ENCODE measurements around the gene CFAP73. TPM values are rescaled to one million over a fixed set of nuclear protein-coding genes. Genes with fewer than 3 reads are reported as not detected.

The CFAP73 gene
- total and polyA plus RNA-seq, 2 experiments from 2014 or later = 0.50 to 0.59 TPM

DNA sequence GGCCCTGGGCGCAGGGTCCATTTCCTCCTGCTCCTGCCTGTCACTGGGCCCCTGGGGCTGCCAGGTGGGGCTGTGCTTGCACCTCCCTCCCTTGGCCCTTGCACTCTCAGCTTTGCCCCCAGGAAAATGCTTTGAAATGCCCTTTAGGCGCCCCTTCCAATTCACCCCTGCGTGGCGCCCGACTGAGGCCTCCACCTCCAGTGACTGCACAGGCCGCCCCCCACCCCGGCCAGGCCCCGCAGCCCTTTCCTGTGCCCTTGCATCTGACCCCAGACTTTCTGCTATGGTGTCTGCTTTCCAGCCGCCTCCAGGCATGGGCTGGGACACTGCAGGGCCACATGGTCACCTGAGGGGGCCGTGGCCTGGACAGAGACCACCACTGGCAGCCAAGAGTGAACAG, 18.3 kb downstream of the CFAP73 start (continued):
- TF ChIP-seq ETS1 (IDR thresholded peaks at IDR 0.05) = no peak
- TF ChIP-seq ZNF331 (CRISPR knock-in tag; IDR thresholded peaks at IDR 0.05; ENCODE audit: low read depth) = no peak
- no peak for TF ChIP-seq CTCF (conservative IDR thresholded peaks at IDR 0.05; ENCODE audit: low read depth in 2 of 2)

GRCh38 chr12:113169697-113170096, 20.2 kb downstream of the CFAP73 start:
- Histone ChIP-seq H3F3A (replicated peaks; ENCODE audit: low read depth) (no peaks in the 10 kb centered on the region; the same call in 1 of the 2 replicates), H3K4me2 (no peak overlapping the region), H3K27ac (ENCODE audit: low read depth) (no peak overlapping the region), H3K4me1 (ENCODE audit: insufficient read depth) (no peaks in the 10 kb centered on the region), H4K20me1 (replicated peaks; ENCODE audit: insufficient read depth) (peaks cover 13% of the 10 kb centered on the region; the same call in 1 of the 2 replicates), H3K27me3 (ENCODE audit: insufficient read depth) (no peaks in the 10 kb centered on the region), H2AFZ (no peak overlapping the region), H3K4me3 (no peak overlapping the region), H3K9me2 (ENCODE audit: insufficient read depth) (no peaks in the 10 kb centered on the region), H3K79me2 (replicated peaks; ENCODE audit: insufficient read depth) (no peaks in the 10 kb centered on the region; the same call in 1 of the 2 replicates), H3K36me3 (ENCODE audit: insufficient read depth) (peaks cover 51% of the 10 kb centered on the region)
- ATAC-seq (no peak), DNase-seq (ENCODE audit: low spot score) (no peak)
- H3K27ac Mint-ChIP-seq = no peak overlapping the region
- H3K27me3 Mint-ChIP-seq (ENCODE audit: insufficient read depth, low read depth, poor library complexity) = peaks cover 14% of the 10 kb centered on the region
- TF ChIP-seq JUNB (IDR thresholded peaks at IDR 0.05; ENCODE audit: unreplicated experiment) = peak; percentile 13
- TF ChIP-seq, protein P1, sequence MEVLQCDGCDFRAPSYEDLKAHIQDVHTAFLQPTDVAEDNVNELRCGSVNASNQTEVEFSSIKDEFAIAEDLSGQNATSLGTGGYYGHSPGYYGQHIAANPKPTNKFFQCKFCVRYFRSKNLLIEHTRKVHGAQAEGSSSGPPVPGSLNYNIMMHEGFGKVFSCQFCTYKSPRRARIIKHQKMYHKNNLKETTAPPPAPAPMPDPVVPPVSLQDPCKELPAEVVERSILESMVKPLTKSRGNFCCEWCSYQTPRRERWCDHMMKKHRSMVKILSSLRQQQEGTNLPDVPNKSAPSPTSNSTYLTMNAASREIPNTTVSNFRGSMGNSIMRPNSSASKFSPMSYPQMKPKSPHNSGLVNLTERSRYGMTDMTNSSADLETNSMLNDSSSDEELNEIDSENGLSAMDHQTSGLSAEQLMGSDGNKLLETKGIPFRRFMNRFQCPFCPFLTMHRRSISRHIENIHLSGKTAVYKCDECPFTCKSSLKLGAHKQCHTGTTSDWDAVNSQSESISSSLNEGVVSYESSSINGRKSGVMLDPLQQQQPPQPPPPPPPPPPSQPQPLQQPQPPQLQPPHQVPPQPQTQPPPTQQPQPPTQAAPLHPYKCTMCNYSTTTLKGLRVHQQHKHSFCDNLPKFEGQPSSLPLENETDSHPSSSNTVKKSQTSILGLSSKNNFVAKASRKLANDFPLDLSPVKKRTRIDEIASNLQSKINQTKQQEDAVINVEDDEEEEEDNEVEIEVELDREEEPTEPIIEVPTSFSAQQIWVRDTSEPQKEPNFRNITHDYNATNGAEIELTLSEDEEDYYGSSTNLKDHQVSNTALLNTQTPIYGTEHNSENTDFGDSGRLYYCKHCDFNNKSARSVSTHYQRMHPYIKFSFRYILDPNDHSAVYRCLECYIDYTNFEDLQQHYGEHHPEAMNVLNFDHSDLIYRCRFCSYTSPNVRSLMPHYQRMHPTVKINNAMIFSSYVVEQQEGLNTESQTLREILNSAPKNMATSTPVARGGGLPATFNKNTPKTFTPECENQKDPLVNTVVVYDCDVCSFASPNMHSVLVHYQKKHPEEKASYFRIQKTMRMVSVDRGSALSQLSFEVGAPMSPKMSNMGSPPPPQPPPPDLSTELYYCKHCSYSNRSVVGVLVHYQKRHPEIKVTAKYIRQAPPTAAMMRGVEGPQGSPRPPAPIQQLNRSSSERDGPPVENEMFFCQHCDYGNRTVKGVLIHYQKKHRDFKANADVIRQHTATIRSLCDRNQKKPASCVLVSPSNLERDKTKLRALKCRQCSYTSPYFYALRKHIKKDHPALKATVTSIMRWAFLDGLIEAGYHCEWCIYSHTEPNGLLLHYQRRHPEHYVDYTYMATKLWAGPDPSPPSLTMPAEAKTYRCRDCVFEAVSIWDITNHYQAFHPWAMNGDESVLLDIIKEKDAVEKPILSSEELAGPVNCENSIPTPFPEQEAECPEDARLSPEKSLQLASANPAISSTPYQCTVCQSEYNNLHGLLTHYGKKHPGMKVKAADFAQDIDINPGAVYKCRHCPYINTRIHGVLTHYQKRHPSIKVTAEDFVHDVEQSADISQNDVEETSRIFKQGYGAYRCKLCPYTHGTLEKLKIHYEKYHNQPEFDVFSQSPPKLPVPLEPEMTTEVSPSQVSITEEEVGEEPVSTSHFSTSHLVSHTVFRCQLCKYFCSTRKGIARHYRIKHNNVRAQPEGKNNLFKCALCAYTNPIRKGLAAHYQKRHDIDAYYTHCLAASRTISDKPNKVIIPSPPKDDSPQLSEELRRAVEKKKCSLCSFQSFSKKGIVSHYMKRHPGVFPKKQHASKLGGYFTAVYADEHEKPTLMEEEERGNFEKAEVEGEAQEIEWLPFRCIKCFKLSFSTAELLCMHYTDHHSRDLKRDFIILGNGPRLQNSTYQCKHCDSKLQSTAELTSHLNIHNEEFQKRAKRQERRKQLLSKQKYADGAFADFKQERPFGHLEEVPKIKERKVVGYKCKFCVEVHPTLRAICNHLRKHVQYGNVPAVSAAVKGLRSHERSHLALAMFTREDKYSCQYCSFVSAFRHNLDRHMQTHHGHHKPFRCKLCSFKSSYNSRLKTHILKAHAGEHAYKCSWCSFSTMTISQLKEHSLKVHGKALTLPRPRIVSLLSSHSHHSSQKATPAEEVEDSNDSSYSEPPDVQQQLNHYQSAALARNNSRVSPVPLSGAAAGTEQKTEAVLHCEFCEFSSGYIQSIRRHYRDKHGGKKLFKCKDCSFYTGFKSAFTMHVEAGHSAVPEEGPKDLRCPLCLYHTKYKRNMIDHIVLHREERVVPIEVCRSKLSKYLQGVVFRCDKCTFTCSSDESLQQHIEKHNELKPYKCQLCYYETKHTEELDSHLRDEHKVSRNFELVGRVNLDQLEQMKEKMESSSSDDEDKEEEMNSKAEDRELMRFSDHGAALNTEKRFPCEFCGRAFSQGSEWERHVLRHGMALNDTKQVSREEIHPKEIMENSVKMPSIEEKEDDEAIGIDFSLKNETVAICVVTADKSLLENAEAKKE (CRISPR knock-in tag; IDR thresholded peaks at IDR 0.05) = no peak
- TF ChIP-seq NANOG (IDR thresholded peaks at IDR 0.05; ENCODE audit: borderline replicate concordance) = no peak
- no peak for TF ChIP-seq EZH2phosphoT487 (IDR thresholded peaks at IDR 0.05; ENCODE audit: unreplicated experiment)
- TF ChIP-seq CTCF (conservative IDR thresholded peaks at IDR 0.05; ENCODE audit: low read depth in 2 of 2) = no peak
- H3K9me3 Mint-ChIP-seq = no peaks in the 10 kb centered on the region
- no peak overlapping the region for H3K4me3 Mint-ChIP-seq
- H3K4me1 Mint-ChIP-seq = no peaks in the 10 kb centered on the region
- H3K36me3 Mint-ChIP-seq (ENCODE audit: low read depth) = peaks cover 76% of the 10 kb centered on the region
